ENCODE results near the gene FAM240B. TPM values are rescaled to one million over a fixed set of nuclear protein-coding genes. Genes with fewer than 3 reads are reported as not detected.

FAM240B gene
- total and polyA plus RNA-seq, 2 of the 4 experiments (the other 2 are of a cell fraction), result not detected

- H3K23ac ChIP-seq (ENCODE audit: low read depth, low read length), result no peak overlapping the region
- no peaks in the 10 kb centered on the region for H3K4me1 ChIP-seq (ENCODE audit: control insufficient read depth, insufficient read depth, low read length)
- no peak overlapping the region for H3K18ac ChIP-seq (ENCODE audit: low read depth, low read length)
- H2BK120ac ChIP-seq (ENCODE audit: low read depth, low read length), result no peak overlapping the region
- no peaks in the 10 kb centered on the region for H3K36me3 ChIP-seq (ENCODE audit: control insufficient read depth, insufficient read depth, low read length)
- no peaks in the 10 kb centered on the region for H4K20me1 ChIP-seq (ENCODE audit: insufficient read depth, low read length)
- no peak overlapping the region for H2BK15ac ChIP-seq (ENCODE audit: low read depth, low read length)
- no peaks in the 10 kb centered on the region; the same call in 1 of the 2 replicates for H3K9me3 ChIP-seq (ENCODE audit: control insufficient read depth, insufficient read depth, low read length)
- H2BK5ac ChIP-seq (ENCODE audit: low read depth, low read length, poor library complexity, severe bottlenecking), result no peak overlapping the region
- H3K14ac ChIP-seq (replicated peaks; ENCODE audit: low read depth, low read length), result no peak overlapping the region
- H4K8ac ChIP-seq (ENCODE audit: low read depth in 2 of 2, low read length in 2 of 2), result no peak overlapping the region
- H2AFZ ChIP-seq (replicated peaks; ENCODE audit: low read length, poor library complexity), result no peak overlapping the region
- DNase-seq (no peak), ATAC-seq (ENCODE audit: low read depth) (no peak)
- no peak overlapping the region for H3K4me3 ChIP-seq (ENCODE audit: insufficient read depth, low read depth, low read length)
- no TSS peak for BruUV-seq (replicated peaks)
- intact Hi-C loops (cut with micrococcal nuclease) (no loop called here), dilution Hi-C loops (cut with HindIII; ENCODE audit: low sequenced_read_pairs, unreplicated experiment) (no loop called here), in situ Hi-C loops (cut with MboI; ENCODE audit: low sequenced_read_pairs) (loop anchor here (10.0 kb wide), 1 partner anchor 49 kb away; no protein-coding TSS in a partner anchor)
- H3K4ac ChIP-seq (ENCODE audit: low read depth, low read length), result no peak overlapping the region
- H3K27me3 ChIP-seq (ENCODE audit: control insufficient read depth, insufficient read depth, low read length), result no peaks in the 10 kb centered on the region
- WGBS, 2 experiments (ENCODE audit: extremely low coverage in 2 of 2, insufficient read length in 1 of 2), result 70% methylated on average over 3 of the region's 7 CpGs; no CpG with 5 or more reads in 1 of the 2 experiments
- H3K9ac ChIP-seq (ENCODE audit: low read depth, low read length), result no peak overlapping the region
- no peak overlapping the region for H4K5ac ChIP-seq (ENCODE audit: low read depth, low read length)
- no peak overlapping the region for H3K4me2 ChIP-seq (ENCODE audit: low read depth, low read length)
- H3K27ac ChIP-seq (ENCODE audit: insufficient read depth, low read length), result no peak overlapping the region
- no peak overlapping the region for H2AK5ac ChIP-seq (ENCODE audit: low read depth, low read length)
- TF ChIP-seq MAZ (IDR thresholded peaks at IDR 0.05; ENCODE audit: borderline replicate concordance, low read depth, low read length), result no peak
- TF ChIP-seq FOS (IDR thresholded peaks at IDR 0.05; ENCODE audit: low read depth, low read length), result no peak
- no peak for TF ChIP-seq MAFK (IDR thresholded peaks at IDR 0.05; ENCODE audit: low read depth, low read length)
- TF ChIP-seq CHD1 (IDR thresholded peaks at IDR 0.05; ENCODE audit: low read depth, low read length), result no peak
- TF ChIP-seq MXI1 (IDR thresholded peaks at IDR 0.05; ENCODE audit: borderline replicate concordance, low read depth, low read length), result no peak
- TF ChIP-seq NFE2L2 (IDR thresholded peaks at IDR 0.05; ENCODE audit: low read depth, low read length), result no peak
- no peak for TF ChIP-seq CEBPB (IDR thresholded peaks at IDR 0.05; ENCODE audit: low read depth, low read length)
- no peak for TF ChIP-seq POLR2A (IDR thresholded peaks at IDR 0.05; ENCODE audit: low read depth, low read length)
- TF ChIP-seq, protein P1, sequence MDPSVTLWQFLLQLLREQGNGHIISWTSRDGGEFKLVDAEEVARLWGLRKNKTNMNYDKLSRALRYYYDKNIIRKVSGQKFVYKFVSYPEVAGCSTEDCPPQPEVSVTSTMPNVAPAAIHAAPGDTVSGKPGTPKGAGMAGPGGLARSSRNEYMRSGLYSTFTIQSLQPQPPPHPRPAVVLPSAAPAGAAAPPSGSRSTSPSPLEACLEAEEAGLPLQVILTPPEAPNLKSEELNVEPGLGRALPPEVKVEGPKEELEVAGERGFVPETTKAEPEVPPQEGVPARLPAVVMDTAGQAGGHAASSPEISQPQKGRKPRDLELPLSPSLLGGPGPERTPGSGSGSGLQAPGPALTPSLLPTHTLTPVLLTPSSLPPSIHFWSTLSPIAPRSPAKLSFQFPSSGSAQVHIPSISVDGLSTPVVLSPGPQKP (IDR thresholded peaks at IDR 0.05; ENCODE audit: borderline replicate concordance, low read depth, low read length), result no peak
- TF ChIP-seq SMC3 (IDR thresholded peaks at IDR 0.05; ENCODE audit: low read depth, low read length), result no peak
- no peak for TF ChIP-seq RFX5 (IDR thresholded peaks at IDR 0.05; ENCODE audit: low read depth, low read length)
- no peak for TF ChIP-seq BHLHE40 (IDR thresholded peaks at IDR 0.05; ENCODE audit: low read depth, low read length)
- TF ChIP-seq RCOR1 (IDR thresholded peaks at IDR 0.05; ENCODE audit: insufficient replicate concordance, low read length), result no peak
- TF ChIP-seq USF2 (IDR thresholded peaks at IDR 0.05; ENCODE audit: low read depth, low read length), result no peak
- no peak for TF ChIP-seq RAD21 (IDR thresholded peaks at IDR 0.05; ENCODE audit: low read length)
- TF ChIP-seq, protein P2, sequence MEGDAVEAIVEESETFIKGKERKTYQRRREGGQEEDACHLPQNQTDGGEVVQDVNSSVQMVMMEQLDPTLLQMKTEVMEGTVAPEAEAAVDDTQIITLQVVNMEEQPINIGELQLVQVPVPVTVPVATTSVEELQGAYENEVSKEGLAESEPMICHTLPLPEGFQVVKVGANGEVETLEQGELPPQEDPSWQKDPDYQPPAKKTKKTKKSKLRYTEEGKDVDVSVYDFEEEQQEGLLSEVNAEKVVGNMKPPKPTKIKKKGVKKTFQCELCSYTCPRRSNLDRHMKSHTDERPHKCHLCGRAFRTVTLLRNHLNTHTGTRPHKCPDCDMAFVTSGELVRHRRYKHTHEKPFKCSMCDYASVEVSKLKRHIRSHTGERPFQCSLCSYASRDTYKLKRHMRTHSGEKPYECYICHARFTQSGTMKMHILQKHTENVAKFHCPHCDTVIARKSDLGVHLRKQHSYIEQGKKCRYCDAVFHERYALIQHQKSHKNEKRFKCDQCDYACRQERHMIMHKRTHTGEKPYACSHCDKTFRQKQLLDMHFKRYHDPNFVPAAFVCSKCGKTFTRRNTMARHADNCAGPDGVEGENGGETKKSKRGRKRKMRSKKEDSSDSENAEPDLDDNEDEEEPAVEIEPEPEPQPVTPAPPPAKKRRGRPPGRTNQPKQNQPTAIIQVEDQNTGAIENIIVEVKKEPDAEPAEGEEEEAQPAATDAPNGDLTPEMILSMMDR (conservative IDR thresholded peaks at IDR 0.05; ENCODE audit: low read depth, low read length), result no peak
- no peak overlapping the region for H2BK20ac ChIP-seq (ENCODE audit: low read depth, low read length)
- CTCF ChIA-PET, result no interaction called here
- H3K9me1 ChIP-seq (ENCODE audit: insufficient read depth, low read length), result no peaks in the 10 kb centered on the region
- no peak overlapping the region for H4K91ac ChIP-seq (ENCODE audit: insufficient read depth, low read depth, low read length)
- POLR2A ChIA-PET (ENCODE audit: unreplicated experiment), result no interaction called here
- H2AK9ac ChIP-seq (replicated peaks; ENCODE audit: low read depth, low read length, poor library complexity), result no peak overlapping the region
- no peaks in the 10 kb centered on the region for H3K79me1 ChIP-seq (ENCODE audit: low read depth in 1 of 2, low read length in 2 of 2)
- H3K56ac ChIP-seq (ENCODE audit: extremely low read depth, insufficient read depth, low read length), result no peak overlapping the region
Observed at GRCh38 chr9:38733503-38733902, 13.6 kb upstream of the FAM240B start.
